HepG2 (cell line): ENCODE data around the gene MRPL18. TPM values are rescaled to one million over a fixed set of nuclear protein-coding genes. Genes with fewer than 3 reads are reported as not detected.
A peak's percentile ranks its signal among the peaks of the same experiment; 100 is the strongest.

Experiments
- FLYWCH1 ChIP-seq: sonication (generic); formaldehyde crosslinking; IDR thresholded peaks from 2 replicates; pipeline ENCODE4 v1.8.1; 2023; ENCODE audit warnings: mild to moderate bottlenecking, missing genetic modification reagents
- FUBP1 ChIP-seq: sonication (generic); formaldehyde crosslinking; IDR thresholded peaks from 2 replicates; pipeline ENCODE4 v1.5.1; 2020; ENCODE audit warnings: missing genetic modification reagents, mild to moderate bottlenecking, borderline replicate concordance
- GFI1 ChIP-seq: sonication (generic); formaldehyde crosslinking; IDR thresholded peaks from 2 replicates; pipeline ENCODE4 v1.5.0; 2020; ENCODE audit warnings: missing genetic modification reagents, mild to moderate bottlenecking, borderline replicate concordance
- IKZF4 ChIP-seq: sonication (generic); formaldehyde crosslinking; IDR thresholded peaks from 2 replicates; pipeline ENCODE4 v1.5.1; 2020; ENCODE audit warnings: borderline replicate concordance, mild to moderate bottlenecking, low read depth, missing genetic modification reagents; ENCODE audit errors: not compliant biosample characterization
- IRX3 ChIP-seq: sonication (generic); formaldehyde crosslinking; IDR thresholded peaks from 2 replicates; pipeline ENCODE4 v1.8.1; 2023; ENCODE audit warnings: mild to moderate bottlenecking, low read depth, missing genetic modification reagents, borderline replicate concordance
- KDM5B ChIP-seq: sonication (generic); formaldehyde crosslinking; IDR thresholded peaks from 2 replicates; pipeline ENCODE4 v1.4.0; 2020; ENCODE audit warnings: missing genetic modification reagents, mild to moderate bottlenecking, borderline replicate concordance
- MIXL1 ChIP-seq: IDR thresholded peaks from 2 replicates; pipeline ENCODE4 v1.6.1; 2016
- NFIB ChIP-seq: sonication (generic); formaldehyde crosslinking; IDR thresholded peaks from 2 replicates; pipeline ENCODE4 v1.9.0; 2021; ENCODE audit warnings: missing genetic modification reagents, mild to moderate bottlenecking, borderline replicate concordance
- PCBP2 ChIP-seq: fragments of 200-400 bp; formaldehyde crosslinking; optimal IDR thresholded peaks from 2 replicates; pipeline ENCODE3; 2018; ENCODE audit warnings: low read length, low read depth; ENCODE audit not compliant: poor library complexity, severe bottlenecking
- REST ChIP-seq, 2 experiments: IDR thresholded peaks; 2 replicates each; pipeline ENCODE4 v1.6.1; 2011 to 2012; ENCODE audit warnings: low read length in 2 of 2, borderline replicate concordance in 1 of 2, low read depth in 1 of 2, mild to moderate bottlenecking in 1 of 2, moderate library complexity in 1 of 2
- SP5 ChIP-seq: IDR thresholded peaks from 2 replicates; pipeline ENCODE4 v1.6.1; 2016; ENCODE audit warnings: low read depth, borderline replicate concordance
- SRF ChIP-seq: IDR thresholded peaks from 2 replicates; pipeline ENCODE4 v1.6.1; 2011; ENCODE audit warnings: mild to moderate bottlenecking, low read depth, low read length, moderate library complexity
- ZBTB14 ChIP-seq: sonication (generic); formaldehyde crosslinking; IDR thresholded peaks from 2 replicates; pipeline ENCODE4 v1.4.0; 2020; ENCODE audit warnings: missing genetic modification reagents
- ZFY ChIP-seq: sonication (generic); formaldehyde crosslinking; IDR thresholded peaks from 2 replicates; pipeline ENCODE4 v1.4.0; 2020; ENCODE audit warnings: missing genetic modification reagents
- ZMAT5 ChIP-seq: sonication (generic); formaldehyde crosslinking; IDR thresholded peaks from 2 replicates; pipeline ENCODE4 v1.5.0; 2020; ENCODE audit warnings: mild to moderate bottlenecking, low read depth, missing genetic modification reagents, borderline replicate concordance
- ZNF143 ChIP-seq: sonication (generic); formaldehyde crosslinking; IDR thresholded peaks from 2 replicates; pipeline ENCODE4 v1.4.0; 2020; ENCODE audit warnings: missing genetic modification reagents
- ZNF205 ChIP-seq: IDR thresholded peaks from 2 replicates; pipeline ENCODE4 v1.6.1; 2018; ENCODE audit warnings: missing biosample characterization, missing genetic modification reagents
- ZNF264 ChIP-seq: sonication (generic); formaldehyde crosslinking; IDR thresholded peaks from 2 replicates; pipeline ENCODE4 v1.4.0; 2020; ENCODE audit warnings: missing genetic modification reagents
- ZNF451 ChIP-seq: sonication (generic); formaldehyde crosslinking; IDR thresholded peaks from 2 replicates; pipeline ENCODE4 v1.5.0; 2020; ENCODE audit warnings: mild to moderate bottlenecking, missing genetic modification reagents
- ZNF569 ChIP-seq: sonication (generic); formaldehyde crosslinking; IDR thresholded peaks from 2 replicates; pipeline ENCODE4 v1.5.0; 2020; ENCODE audit warnings: mild to moderate bottlenecking, missing genetic modification reagents, moderate library complexity, borderline replicate concordance
- ZNF724P ChIP-seq: sonication (generic); formaldehyde crosslinking; IDR thresholded peaks from 2 replicates; pipeline ENCODE4 v1.8.0; 2022; ENCODE audit warnings: missing genetic modification reagents, borderline replicate concordance
- ZNF737 ChIP-seq: sonication (generic); formaldehyde crosslinking; IDR thresholded peaks from 2 replicates; pipeline ENCODE4 v1.5.0; 2020; ENCODE audit warnings: missing genetic modification reagents, mild to moderate bottlenecking, borderline replicate concordance
- ZSCAN9 ChIP-seq: IDR thresholded peaks from 2 replicates; pipeline ENCODE4 v1.6.1; 2016; ENCODE audit warnings: borderline replicate concordance
- polyA plus RNA-seq, 8 experiments: library from polyadenylated mRNA; depleted of rRNA in 3 of 8; stranded (reverse) in 7 of 8; unstranded in 1 of 8; fragments of >200 nt; fragmentation: Illumina TruSeq in 4 of 8; extraction: Trizol in 4 of 8; gene quantifications; 2 replicates each; pipeline versions ENCODE4 v1.2.1 to v1.2.3, GENCODE V29; 2011 to 2016; ENCODE audit warnings: low read depth in 4 of 8, missing spikeins in 1 of 8, mixed read lengths in 1 of 8; ENCODE audit not compliant: insufficient read depth in 1 of 8
- total RNA-seq, 5 experiments: library from RNA; depleted of rRNA; stranded (reverse); fragments of >200 nt; fragmentation: Illumina TruSeq; extraction: Trizol; gene quantifications; 2 replicates each; pipeline ENCODE4 v1.2.3, GENCODE V29; 2016; ENCODE audit warnings: low read depth in 1 of 5

Gene MRPL18
- total and polyA plus RNA-seq, 2 of the 13 experiments (the other 11 are each of a cell fraction or from before 2014, with no cell fraction given), result 85.6 to 176 TPM

DNA sequence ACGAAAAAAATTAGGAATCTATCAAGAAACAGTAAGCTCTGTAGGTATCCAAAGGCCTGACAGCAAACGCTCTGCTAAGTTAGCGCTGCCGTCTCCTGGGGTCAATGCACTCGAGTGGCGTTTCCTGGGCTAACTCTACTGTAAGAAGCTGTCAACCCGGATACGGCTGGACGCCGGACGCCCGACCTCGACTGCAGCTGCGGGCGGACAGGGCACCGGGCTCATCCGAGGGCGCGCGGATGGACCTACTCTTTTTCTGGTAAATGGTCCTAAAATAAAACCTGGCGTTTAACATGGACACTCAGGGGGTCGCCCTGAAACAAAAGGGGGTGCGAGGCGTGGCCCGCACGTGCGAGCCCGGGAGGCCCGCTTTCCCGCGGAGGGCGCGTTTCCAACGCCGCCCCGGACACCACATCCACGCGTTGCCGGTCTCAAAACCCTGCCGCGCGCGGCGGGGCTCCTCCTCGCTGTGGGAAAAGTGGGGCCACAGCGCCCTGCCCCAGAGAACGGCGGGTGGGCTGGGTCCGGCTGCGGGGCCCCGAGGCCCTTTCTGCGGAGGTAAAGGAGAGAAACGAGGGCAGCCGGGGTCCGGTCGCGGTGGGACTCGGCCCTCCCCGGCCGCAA is 1.4 kb upstream of the MRPL18 start (continued):
- TF ChIP-seq REST (IDR thresholded peaks at IDR 0.05; ENCODE audit: borderline replicate concordance in 1 of 2, low read depth in 1 of 2, low read length in 2 of 2) (no peak), ZFY (no peak), ZNF143 (CRISPR knock-in tag) (no peak), SP5 (CRISPR knock-in tag) (0 out of 2 replicates have a peak, but pooled peaks have one; percentile 23), IKZF4 (CRISPR knock-in tag) (no peak), KDM5B (no peak; the same call in 1 of the 2 replicates), ZBTB14 (CRISPR knock-in tag) (peak; percentile 12; the same call in 1 of the 2 replicates), FUBP1 (CRISPR knock-in tag) (no peak), ZMAT5 (CRISPR knock-in tag) (peak; percentile 56; the same call in 1 of the 2 replicates), PCBP2 (no peak), ZNF737 (CRISPR knock-in tag) (peak; percentile 95; the same call in 1 of the 2 replicates), ZSCAN9 (CRISPR knock-in tag) (no peak), ZNF451 (no peak), GFI1 (no peak), ZNF205 (CRISPR knock-in tag) (0 out of 2 replicates have a peak, but pooled peaks have one; percentile 27), IRX3 (CRISPR knock-in tag) (0 out of 2 replicates have a peak, but pooled peaks have one; percentile 0), NFIB (0 out of 2 replicates have a peak, but pooled peaks have one; percentile 71), ZNF569 (CRISPR knock-in tag) (no peak; the same call in 1 of the 2 replicates), ZNF724P (peak; percentile 83; the same call in 1 of the 2 replicates), FLYWCH1 (CRISPR knock-in tag) (no peak), SRF (no peak), MIXL1 (CRISPR knock-in tag) (no peak), ZNF264 (CRISPR knock-in tag) (0 out of 2 replicates have a peak, but pooled peaks have one; percentile 20)
